Liver (tissue), 9 donors: ENCODE measurements around the gene MTG1. TPM values are rescaled to one million over a fixed set of nuclear protein-coding genes. Genes with fewer than 3 reads are reported as not detected.

ENCODE experiments used
- DNase-seq: peaks from one replicate; pipeline ENCODE4 v3.0.0-alpha.2; 2017; ENCODE audit warnings: low spot score
- H3K27ac ChIP-seq, 2 donors: one replicate each; pipeline ENCODE4 v1.7.0; 2013; ENCODE audit warnings: inconsistent platforms in 2 of 2, low read length in 2 of 2, control low read depth in 1 of 2, low read depth in 1 of 2, mild to moderate bottlenecking in 1 of 2
- H3K27me3 ChIP-seq, 4 donors: one replicate each; pipeline versions ENCODE4 v1.6.1 to v1.7.0; 2013; ENCODE audit warnings: low read length in 3 of 4, inconsistent platforms in 1 of 4, mild to moderate bottlenecking in 1 of 4, moderate library complexity in 1 of 4; ENCODE audit not compliant: control insufficient read depth in 4 of 4, insufficient read depth in 4 of 4
- H3K36me3 ChIP-seq, 4 donors: one replicate each; pipeline versions ENCODE4 v1.6.1 to v1.7.0; 2013; ENCODE audit warnings: low read length in 3 of 4, mild to moderate bottlenecking in 3 of 4, low read depth in 1 of 4, moderate library complexity in 1 of 4; ENCODE audit not compliant: control insufficient read depth in 4 of 4, insufficient read depth in 3 of 4
- H3K4me1 ChIP-seq, 4 donors: one replicate each; pipeline versions ENCODE4 v1.6.1 to v1.7.0; 2013; ENCODE audit warnings: low read length in 3 of 4, mild to moderate bottlenecking in 3 of 4, moderate library complexity in 1 of 4; ENCODE audit not compliant: control insufficient read depth in 4 of 4, insufficient read depth in 4 of 4
- H3K4me3 ChIP-seq, 3 donors: one replicate each; pipeline versions ENCODE4 v1.6.1 to v1.7.0; 2013; ENCODE audit warnings: low read length in 3 of 3, control low read depth in 1 of 3, low read depth in 1 of 3, mild to moderate bottlenecking in 1 of 3
- H3K9ac ChIP-seq, 2 donors: one replicate each; pipeline ENCODE4 v1.7.0; 2013; ENCODE audit warnings: low read length in 2 of 2, mild to moderate bottlenecking in 2 of 2, moderate library complexity in 2 of 2, control low read depth in 1 of 2, low read depth in 1 of 2
- H3K9me3 ChIP-seq, 4 donors: one replicate each; pipeline versions ENCODE4 v1.6.1 to v1.7.0; 2013; ENCODE audit warnings: low read length in 3 of 4; ENCODE audit not compliant: control insufficient read depth in 4 of 4
- EGR1 ChIP-seq, 2 donors: IDR thresholded peaks; 2 replicates each; pipeline ENCODE4 v1.6.1; 2016 to 2018; ENCODE audit warnings: antibody characterized with exemption in 2 of 2, low read depth in 2 of 2
- FOXA1 ChIP-seq: IDR thresholded peaks from 2 replicates; pipeline ENCODE4 v1.6.1; 2016; ENCODE audit warnings: antibody characterized with exemption
- FOXA2 ChIP-seq: IDR thresholded peaks from 2 replicates; pipeline ENCODE4 v1.6.1; 2016; ENCODE audit warnings: antibody characterized with exemption
- GABPA ChIP-seq, 2 donors: IDR thresholded peaks in 1 of 2; conservative IDR thresholded peaks in 1 of 2; 2 replicates each; pipeline ENCODE4 v1.6.1; 2016; ENCODE audit warnings: antibody characterized with exemption in 2 of 2, mild to moderate bottlenecking in 1 of 2, moderate library complexity in 1 of 2
- HNF4A ChIP-seq, 2 donors: conservative IDR thresholded peaks; 2 replicates each; pipeline ENCODE4 v1.6.1; 2016; ENCODE audit warnings: antibody characterized with exemption in 2 of 2, mild to moderate bottlenecking in 2 of 2
- HNF4G ChIP-seq: IDR thresholded peaks from 2 replicates; pipeline ENCODE4 v1.6.1; 2016; ENCODE audit warnings: antibody characterized with exemption
- JUND ChIP-seq, 2 donors: IDR thresholded peaks; 2 replicates each; pipeline ENCODE4 v1.6.1; 2016; ENCODE audit warnings: antibody characterized with exemption in 2 of 2
- NR2F2 ChIP-seq: IDR thresholded peaks from 2 replicates; pipeline ENCODE4 v1.6.1; 2016; ENCODE audit warnings: antibody characterized with exemption
- RAD21 ChIP-seq, 2 donors: IDR thresholded peaks; 2 replicates each; pipeline ENCODE4 v1.6.1; 2016; ENCODE audit warnings: antibody characterized with exemption in 2 of 2, mild to moderate bottlenecking in 2 of 2
- RXRA ChIP-seq, 2 donors: IDR thresholded peaks; 2 replicates each; pipeline ENCODE4 v1.6.1; 2017 to 2018; ENCODE audit warnings: antibody characterized with exemption in 2 of 2, mild to moderate bottlenecking in 1 of 2
- SP1 ChIP-seq: IDR thresholded peaks from 2 replicates; pipeline ENCODE4 v1.6.1; 2018; ENCODE audit warnings: antibody characterized with exemption, mild to moderate bottlenecking
- TAF1 ChIP-seq: conservative IDR thresholded peaks from 2 replicates; pipeline ENCODE4 v1.6.1; 2016; ENCODE audit warnings: antibody characterized with exemption, mild to moderate bottlenecking
- YY1 ChIP-seq: IDR thresholded peaks from 2 replicates; pipeline ENCODE4 v1.6.1; 2016; ENCODE audit warnings: antibody characterized with exemption, mild to moderate bottlenecking
- WGBS: extraction: QIAGEN DNeasy Blood & Tissue Kit; methylation state at CpG from one replicate; pipeline ENCODE4 v1.1.7; 2013; 5-methylcytosine and 5-hydroxymethylcytosine counted together
- polyA plus RNA-seq, 2 donors: library from polyadenylated mRNA; stranded (reverse) in 1 of 2; unstranded in 1 of 2; fragments of 200-250 nt in 1 of 2; fragments of >200 nt in 1 of 2; fragmentation: Nextera tagmentation in 1 of 2; extraction: Ambion mirVana in 1 of 2; gene quantifications; one replicate each; pipeline versions ENCODE4 v1.2.1 to v1.2.3, GENCODE V29; 2013 to 2015
- total RNA-seq, 2 donors: library from RNA; depleted of rRNA; stranded (reverse); fragments of >200 nt; gene quantifications; one replicate each; pipeline ENCODE4 v1.2.3, GENCODE V29; 2014
- TF ChIP-seq, protein P1 (sequence below): IDR thresholded peaks from 2 replicates; pipeline ENCODE4 v1.6.1; 2016; ENCODE audit warnings: antibody characterized with exemption
- TF ChIP-seq, protein P2 (sequence below): IDR thresholded peaks from 2 replicates; pipeline ENCODE4 v1.6.1; 2016; ENCODE audit warnings: antibody characterized with exemption, mild to moderate bottlenecking
- TF ChIP-seq, protein P3 (sequence below): IDR thresholded peaks from 2 replicates; pipeline ENCODE4 v1.6.1; 2016; ENCODE audit warnings: antibody characterized with exemption
- TF ChIP-seq, protein P4 (sequence below): fragments of 150-350 bp; IDR thresholded peaks from 2 replicates; pipeline ENCODE4 v1.5.1; 2017; ENCODE audit warnings: improper control_type of control experiment, low read depth, low read length; ENCODE audit not compliant: missing input control
- donor health status: healthy.
- donor health status: healthy.
- donor health status: healthy.
- donor health status: healthy.
- donor health status: healthy.

The MTG1 gene
- total and polyA plus RNA-seq, 4 donors: 19.4 to 70.6 (median 38.2) TPM

DNA sequence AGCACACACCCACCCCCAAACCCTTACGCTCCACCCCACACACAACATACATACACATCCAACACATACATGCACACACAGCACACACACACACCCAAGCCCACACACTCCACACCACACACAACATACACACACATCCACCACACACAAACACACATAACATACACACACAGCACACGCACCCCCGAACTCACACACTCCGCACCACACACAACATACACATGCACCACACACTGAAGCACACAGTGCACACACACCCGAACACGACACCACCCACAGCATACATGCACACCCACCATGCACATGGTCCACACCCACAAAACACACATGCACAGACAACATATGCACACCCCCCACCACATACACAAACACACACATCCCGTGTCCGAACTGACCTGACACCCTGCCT lies 44.8 kb upstream of the MTG1 start:
- Histone ChIP-seq H3K9ac (no peak overlapping the region), H3K36me3 (no peaks in the 10 kb centered on the region), H3K9me3 (no peaks in the 10 kb centered on the region), H3K27me3 (no peaks in the 10 kb centered on the region), H3K27ac (no peak overlapping the region), H3K4me1 (peaks cover 24 to 71% (median 58%) of the 10 kb centered on the region in 4 donors), H3K4me3 (no peak overlapping the region)
- 81% methylated on average over 8 of the region's 8 CpGs for WGBS
- no peak for DNase-seq
- no peak for TF ChIP-seq HNF4A (conservative IDR thresholded peaks at IDR 0.05)
- no peak for TF ChIP-seq RXRA (IDR thresholded peaks at IDR 0.05)
- no peak for TF ChIP-seq FOXA2
- TF ChIP-seq, protein P1, sequence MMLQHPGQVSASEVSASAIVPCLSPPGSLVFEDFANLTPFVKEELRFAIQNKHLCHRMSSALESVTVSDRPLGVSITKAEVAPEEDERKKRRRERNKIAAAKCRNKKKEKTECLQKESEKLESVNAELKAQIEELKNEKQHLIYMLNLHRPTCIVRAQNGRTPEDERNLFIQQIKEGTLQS: no peak
- no peak for TF ChIP-seq FOXA1
- TF ChIP-seq, protein P2, sequence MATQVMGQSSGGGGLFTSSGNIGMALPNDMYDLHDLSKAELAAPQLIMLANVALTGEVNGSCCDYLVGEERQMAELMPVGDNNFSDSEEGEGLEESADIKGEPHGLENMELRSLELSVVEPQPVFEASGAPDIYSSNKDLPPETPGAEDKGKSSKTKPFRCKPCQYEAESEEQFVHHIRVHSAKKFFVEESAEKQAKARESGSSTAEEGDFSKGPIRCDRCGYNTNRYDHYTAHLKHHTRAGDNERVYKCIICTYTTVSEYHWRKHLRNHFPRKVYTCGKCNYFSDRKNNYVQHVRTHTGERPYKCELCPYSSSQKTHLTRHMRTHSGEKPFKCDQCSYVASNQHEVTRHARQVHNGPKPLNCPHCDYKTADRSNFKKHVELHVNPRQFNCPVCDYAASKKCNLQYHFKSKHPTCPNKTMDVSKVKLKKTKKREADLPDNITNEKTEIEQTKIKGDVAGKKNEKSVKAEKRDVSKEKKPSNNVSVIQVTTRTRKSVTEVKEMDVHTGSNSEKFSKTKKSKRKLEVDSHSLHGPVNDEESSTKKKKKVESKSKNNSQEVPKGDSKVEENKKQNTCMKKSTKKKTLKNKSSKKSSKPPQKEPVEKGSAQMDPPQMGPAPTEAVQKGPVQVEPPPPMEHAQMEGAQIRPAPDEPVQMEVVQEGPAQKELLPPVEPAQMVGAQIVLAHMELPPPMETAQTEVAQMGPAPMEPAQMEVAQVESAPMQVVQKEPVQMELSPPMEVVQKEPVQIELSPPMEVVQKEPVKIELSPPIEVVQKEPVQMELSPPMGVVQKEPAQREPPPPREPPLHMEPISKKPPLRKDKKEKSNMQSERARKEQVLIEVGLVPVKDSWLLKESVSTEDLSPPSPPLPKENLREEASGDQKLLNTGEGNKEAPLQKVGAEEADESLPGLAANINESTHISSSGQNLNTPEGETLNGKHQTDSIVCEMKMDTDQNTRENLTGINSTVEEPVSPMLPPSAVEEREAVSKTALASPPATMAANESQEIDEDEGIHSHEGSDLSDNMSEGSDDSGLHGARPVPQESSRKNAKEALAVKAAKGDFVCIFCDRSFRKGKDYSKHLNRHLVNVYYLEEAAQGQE: no peak
- TF ChIP-seq EGR1 (IDR thresholded peaks at IDR 0.05; ENCODE audit: low read depth in 2 of 2): no peak
- no peak for TF ChIP-seq JUND (IDR thresholded peaks at IDR 0.05)
- no peak for TF ChIP-seq RAD21 (IDR thresholded peaks at IDR 0.05)
- TF ChIP-seq TAF1: no peak
- TF ChIP-seq HNF4G: no peak
- TF ChIP-seq, protein P3, sequence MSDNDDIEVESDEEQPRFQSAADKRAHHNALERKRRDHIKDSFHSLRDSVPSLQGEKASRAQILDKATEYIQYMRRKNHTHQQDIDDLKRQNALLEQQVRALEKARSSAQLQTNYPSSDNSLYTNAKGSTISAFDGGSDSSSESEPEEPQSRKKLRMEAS: no peak
- no peak for TF ChIP-seq GABPA (IDR thresholded peaks at IDR 0.05 in 1 of 2, conservative IDR thresholded peaks at IDR 0.05 in 1 of 2)
- no peak for TF ChIP-seq YY1
- no peak for TF ChIP-seq SP1
- TF ChIP-seq, protein P4, sequence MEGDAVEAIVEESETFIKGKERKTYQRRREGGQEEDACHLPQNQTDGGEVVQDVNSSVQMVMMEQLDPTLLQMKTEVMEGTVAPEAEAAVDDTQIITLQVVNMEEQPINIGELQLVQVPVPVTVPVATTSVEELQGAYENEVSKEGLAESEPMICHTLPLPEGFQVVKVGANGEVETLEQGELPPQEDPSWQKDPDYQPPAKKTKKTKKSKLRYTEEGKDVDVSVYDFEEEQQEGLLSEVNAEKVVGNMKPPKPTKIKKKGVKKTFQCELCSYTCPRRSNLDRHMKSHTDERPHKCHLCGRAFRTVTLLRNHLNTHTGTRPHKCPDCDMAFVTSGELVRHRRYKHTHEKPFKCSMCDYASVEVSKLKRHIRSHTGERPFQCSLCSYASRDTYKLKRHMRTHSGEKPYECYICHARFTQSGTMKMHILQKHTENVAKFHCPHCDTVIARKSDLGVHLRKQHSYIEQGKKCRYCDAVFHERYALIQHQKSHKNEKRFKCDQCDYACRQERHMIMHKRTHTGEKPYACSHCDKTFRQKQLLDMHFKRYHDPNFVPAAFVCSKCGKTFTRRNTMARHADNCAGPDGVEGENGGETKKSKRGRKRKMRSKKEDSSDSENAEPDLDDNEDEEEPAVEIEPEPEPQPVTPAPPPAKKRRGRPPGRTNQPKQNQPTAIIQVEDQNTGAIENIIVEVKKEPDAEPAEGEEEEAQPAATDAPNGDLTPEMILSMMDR: no peak
- TF ChIP-seq NR2F2: no peak

DNA sequence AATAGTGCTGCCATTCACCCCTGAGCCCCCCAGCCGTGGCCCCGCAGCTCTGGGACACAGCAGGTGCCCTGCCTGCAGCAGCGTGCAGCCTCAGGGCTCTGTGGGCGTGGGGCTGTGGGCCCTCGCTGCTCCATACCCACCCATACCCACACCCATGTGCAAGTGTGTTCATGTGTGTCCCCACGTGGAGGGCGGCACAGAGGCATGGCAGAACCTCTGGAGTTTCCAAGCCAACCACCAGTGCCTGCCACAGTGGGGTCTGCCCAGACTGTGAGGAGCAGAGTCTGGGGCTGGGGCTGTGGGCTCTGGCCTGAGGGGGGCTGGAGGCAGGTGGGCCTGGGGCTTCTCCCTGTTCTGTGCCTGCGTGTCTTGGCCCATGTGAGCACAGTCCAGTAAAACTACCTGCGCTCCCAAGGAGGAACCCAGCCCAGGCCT lies 44.4 kb upstream of the MTG1 start:
- peaks cover 24 to 76% (median 62%) of the 10 kb centered on the region in 4 donors for H3K4me1 ChIP-seq
- no peaks in the 10 kb centered on the region for H3K36me3 ChIP-seq
- no peak overlapping the region for H3K9ac ChIP-seq
- TF ChIP-seq GABPA (IDR thresholded peaks at IDR 0.05 in 1 of 2, conservative IDR thresholded peaks at IDR 0.05 in 1 of 2) (no peak), EGR1 (IDR thresholded peaks at IDR 0.05; ENCODE audit: low read depth in 2 of 2) (no peak), NR2F2 (no peak)
- TF ChIP-seq, protein P2: no peak
- DNase-seq: no peak
- H3K27ac ChIP-seq: peak overlapping the region in 1 of 2 donors; percentile 60
- no peaks in the 10 kb centered on the region for H3K9me3 ChIP-seq
- 82% methylated on average over 9 of the region's 9 CpGs for WGBS
- no peaks in the 10 kb centered on the region for H3K27me3 ChIP-seq
- H3K4me3 ChIP-seq: no peak overlapping the region
